SK-N-SH treated with all-trans-retinoic acid at 6 μM for 48 hours (cell line): ENCODE results near the gene FBXL12.

Experiments
- ATAC-seq: fragments of 200-7000 bp; cut with Tn5 transposase; 3 replicates; pipeline ENCODE4 v1.9.1; 2020; ENCODE audit warnings: mild to moderate bottlenecking, moderate library complexity
- ARNTL ChIP-seq: fragments of 450-650 bp; formaldehyde crosslinking; IDR thresholded peaks from 2 replicates; pipeline ENCODE4 v1.5.0; 2020; ENCODE audit warnings: low read depth, mild to moderate bottlenecking, moderate library complexity, borderline replicate concordance
- ESRRG ChIP-seq: fragments of 250-450 bp; sonication (Bioruptor Pico); IDR thresholded peaks from 2 replicates; pipeline ENCODE4 v1.6.1; 2021; ENCODE audit warnings: mild to moderate bottlenecking
- GLIS3 ChIP-seq: fragments of 250-450 bp; sonication (Bioruptor Pico); IDR thresholded peaks from 2 replicates; pipeline ENCODE4 v1.5.0; 2020; ENCODE audit warnings: mild to moderate bottlenecking, moderate library complexity
- ISL1 ChIP-seq: fragments of 250-450 bp; sonication (Bioruptor Pico); IDR thresholded peaks from 2 replicates; pipeline ENCODE4 v2.1.2; 2022; ENCODE audit warnings: mild to moderate bottlenecking, moderate library complexity
- OSR1 ChIP-seq: fragments of 250-450 bp; sonication (Bioruptor Pico); IDR thresholded peaks from 2 replicates; pipeline ENCODE4 v1.8.0; 2022; ENCODE audit warnings: moderate library complexity, mild to moderate bottlenecking, inconsistent platforms
- PATZ1 ChIP-seq: fragments of 250-450 bp; sonication (Bioruptor Pico); IDR thresholded peaks from 2 replicates; pipeline ENCODE4 v1.8.0; 2020; ENCODE audit warnings: mild to moderate bottlenecking, moderate library complexity, borderline replicate concordance
- RARB ChIP-seq: fragments of 250-450 bp; sonication (Bioruptor Pico); IDR thresholded peaks from 2 replicates; pipeline ENCODE4 v1.8.0; 2021; ENCODE audit warnings: mild to moderate bottlenecking, moderate library complexity
- SNAI2 ChIP-seq: fragments of 250-450 bp; sonication (Bioruptor Pico); IDR thresholded peaks from 2 replicates; pipeline ENCODE4 v1.5.0; 2020; ENCODE audit warnings: mild to moderate bottlenecking, moderate library complexity
- TCF4 ChIP-seq: fragments of 250-450 bp; sonication (Bioruptor Pico); IDR thresholded peaks from 2 replicates; pipeline ENCODE4 v1.8.0; 2021; ENCODE audit warnings: mild to moderate bottlenecking, moderate library complexity, borderline replicate concordance
- TOX ChIP-seq: fragments of 250-450 bp; sonication (Bioruptor Pico); IDR thresholded peaks from 2 replicates; pipeline ENCODE4 v1.8.0; 2021; ENCODE audit warnings: mild to moderate bottlenecking, moderate library complexity, borderline replicate concordance
- ZFP3 ChIP-seq: fragments of 250-450 bp; sonication (Bioruptor Pico); IDR thresholded peaks from 2 replicates; pipeline ENCODE4 v1.5.0; 2020; ENCODE audit warnings: mild to moderate bottlenecking, moderate library complexity
- ZFP30 ChIP-seq: fragments of 450-650 bp; formaldehyde crosslinking; IDR thresholded peaks from 2 replicates; pipeline ENCODE4 v1.5.0; 2022; ENCODE audit warnings: mild to moderate bottlenecking, moderate library complexity
- ZNF565 ChIP-seq: fragments of 450-650 bp; formaldehyde crosslinking; conservative IDR thresholded peaks from 2 replicates; pipeline ENCODE4 v1.5.0; 2020; ENCODE audit warnings: low read depth, mild to moderate bottlenecking, moderate library complexity
- ZNF70 ChIP-seq: fragments of 450-650 bp; formaldehyde crosslinking; IDR thresholded peaks from 2 replicates; pipeline ENCODE4 v1.5.0; 2020; ENCODE audit warnings: mild to moderate bottlenecking, moderate library complexity
- ZNF8 ChIP-seq: fragments of 450-650 bp; formaldehyde crosslinking; IDR thresholded peaks from 2 replicates; pipeline ENCODE4 v1.5.0; 2020; ENCODE audit warnings: mild to moderate bottlenecking, moderate library complexity
- TF ChIP-seq, protein P1 (sequence below): fragments of 250-450 bp; sonication (Bioruptor Pico); IDR thresholded peaks from 2 replicates; pipeline ENCODE4 v1.5.1; 2021; ENCODE audit warnings: mild to moderate bottlenecking, moderate library complexity
- TF ChIP-seq, protein P2 (sequence below): fragments of 250-450 bp; sonication (Bioruptor Pico); IDR thresholded peaks from 2 replicates; pipeline ENCODE4 v1.5.0; 2020; ENCODE audit warnings: mild to moderate bottlenecking, moderate library complexity
- TF ChIP-seq, protein P3 (sequence below): fragments of 250-450 bp; sonication (Bioruptor Pico); IDR thresholded peaks from 2 replicates; pipeline ENCODE4 v1.8.0; 2021; ENCODE audit warnings: low read depth, mild to moderate bottlenecking, moderate library complexity, borderline replicate concordance
- TF ChIP-seq, protein P4 (sequence below): fragments of 250-450 bp; sonication (Bioruptor Pico); IDR thresholded peaks from 2 replicates; pipeline ENCODE4 v1.5.1; 2020; ENCODE audit warnings: low read depth, mild to moderate bottlenecking, moderate library complexity

Gene FBXL12

GRCh38 chr19:9850235-9850959, 31.5 kb upstream of the FBXL12 start:
- ATAC-seq = no peak
- TF ChIP-seq RARB (CRISPR knock-in tag) = no peak
- no peak for TF ChIP-seq ZFP30
- TF ChIP-seq TCF4 (CRISPR knock-in tag) = no peak
- no peak for TF ChIP-seq OSR1 (CRISPR knock-in tag)
- TF ChIP-seq, protein P1, sequence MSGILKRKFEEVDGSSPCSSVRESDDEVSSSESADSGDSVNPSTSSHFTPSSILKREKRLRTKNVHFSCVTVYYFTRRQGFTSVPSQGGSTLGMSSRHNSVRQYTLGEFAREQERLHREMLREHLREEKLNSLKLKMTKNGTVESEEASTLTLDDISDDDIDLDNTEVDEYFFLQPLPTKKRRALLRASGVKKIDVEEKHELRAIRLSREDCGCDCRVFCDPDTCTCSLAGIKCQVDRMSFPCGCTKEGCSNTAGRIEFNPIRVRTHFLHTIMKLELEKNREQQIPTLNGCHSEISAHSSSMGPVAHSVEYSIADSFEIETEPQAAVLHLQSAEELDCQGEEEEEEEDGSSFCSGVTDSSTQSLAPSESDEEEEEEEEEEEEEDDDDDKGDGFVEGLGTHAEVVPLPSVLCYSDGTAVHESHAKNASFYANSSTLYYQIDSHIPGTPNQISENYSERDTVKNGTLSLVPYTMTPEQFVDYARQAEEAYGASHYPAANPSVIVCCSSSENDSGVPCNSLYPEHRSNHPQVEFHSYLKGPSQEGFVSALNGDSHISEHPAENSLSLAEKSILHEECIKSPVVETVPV (CRISPR knock-in tag) = no peak
- TF ChIP-seq ZFP3 (CRISPR knock-in tag) = no peak

DNA sequence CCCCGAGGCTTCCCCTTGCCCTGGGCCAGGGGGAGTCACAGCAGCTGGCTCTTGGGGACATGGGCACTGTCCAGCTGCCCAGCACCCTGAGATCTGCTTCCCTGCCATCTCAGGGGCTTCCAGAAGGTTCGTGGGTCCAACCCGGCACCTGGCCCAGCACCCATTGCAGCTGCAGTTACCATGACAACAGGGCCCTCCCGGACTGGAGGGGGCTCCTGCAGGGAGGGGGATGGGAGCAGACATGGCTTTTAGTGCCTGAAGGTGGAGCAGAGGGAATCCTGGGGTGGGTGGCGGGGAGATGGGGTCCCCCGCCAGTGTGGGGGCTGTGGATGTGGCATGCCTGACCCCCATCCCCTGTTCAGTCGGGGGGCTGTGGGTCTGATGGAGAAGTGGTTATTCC, 30.9 kb upstream of the FBXL12 start:
- TF ChIP-seq ZNF565 (CRISPR knock-in tag) (no peak), ISL1 (no peak)
- ATAC-seq = no peak

GRCh38 chr19:9848762-9849161, 29.9 kb upstream of the FBXL12 start:
- ATAC-seq = no peak
- TF ChIP-seq GLIS3 (no peak), SNAI2 (no peak), ZNF565 (CRISPR knock-in tag) (no peak), ZNF70 (CRISPR knock-in tag) (no peak), ZFP30 (no peak), ZNF8 (CRISPR knock-in tag) (no peak), OSR1 (CRISPR knock-in tag) (no peak)
- TF ChIP-seq, protein P2, sequence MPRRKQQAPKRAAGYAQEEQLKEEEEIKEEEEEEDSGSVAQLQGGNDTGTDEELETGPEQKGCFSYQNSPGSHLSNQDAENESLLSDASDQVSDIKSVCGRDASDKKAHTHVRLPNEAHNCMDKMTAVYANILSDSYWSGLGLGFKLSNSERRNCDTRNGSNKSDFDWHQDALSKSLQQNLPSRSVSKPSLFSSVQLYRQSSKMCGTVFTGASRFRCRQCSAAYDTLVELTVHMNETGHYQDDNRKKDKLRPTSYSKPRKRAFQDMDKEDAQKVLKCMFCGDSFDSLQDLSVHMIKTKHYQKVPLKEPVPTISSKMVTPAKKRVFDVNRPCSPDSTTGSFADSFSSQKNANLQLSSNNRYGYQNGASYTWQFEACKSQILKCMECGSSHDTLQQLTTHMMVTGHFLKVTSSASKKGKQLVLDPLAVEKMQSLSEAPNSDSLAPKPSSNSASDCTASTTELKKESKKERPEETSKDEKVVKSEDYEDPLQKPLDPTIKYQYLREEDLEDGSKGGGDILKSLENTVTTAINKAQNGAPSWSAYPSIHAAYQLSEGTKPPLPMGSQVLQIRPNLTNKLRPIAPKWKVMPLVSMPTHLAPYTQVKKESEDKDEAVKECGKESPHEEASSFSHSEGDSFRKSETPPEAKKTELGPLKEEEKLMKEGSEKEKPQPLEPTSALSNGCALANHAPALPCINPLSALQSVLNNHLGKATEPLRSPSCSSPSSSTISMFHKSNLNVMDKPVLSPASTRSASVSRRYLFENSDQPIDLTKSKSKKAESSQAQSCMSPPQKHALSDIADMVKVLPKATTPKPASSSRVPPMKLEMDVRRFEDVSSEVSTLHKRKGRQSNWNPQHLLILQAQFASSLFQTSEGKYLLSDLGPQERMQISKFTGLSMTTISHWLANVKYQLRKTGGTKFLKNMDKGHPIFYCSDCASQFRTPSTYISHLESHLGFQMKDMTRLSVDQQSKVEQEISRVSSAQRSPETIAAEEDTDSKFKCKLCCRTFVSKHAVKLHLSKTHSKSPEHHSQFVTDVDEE (CRISPR knock-in tag) = no peak
- TF ChIP-seq, protein P1 (CRISPR knock-in tag) = no peak

- ATAC-seq = peak; percentile 71
- TF ChIP-seq ZNF8 (CRISPR knock-in tag) (no peak), TCF4 (CRISPR knock-in tag) (no peak), ZNF70 (CRISPR knock-in tag) (no peak), ARNTL (CRISPR knock-in tag) (no peak), ISL1 (no peak), ESRRG (CRISPR knock-in tag) (no peak), ZFP3 (CRISPR knock-in tag) (no peak), TOX (no peak), OSR1 (CRISPR knock-in tag) (no peak), RARB (CRISPR knock-in tag) (no peak), PATZ1 (CRISPR knock-in tag) (no peak), GLIS3 (no peak)
- TF ChIP-seq, protein P3, sequence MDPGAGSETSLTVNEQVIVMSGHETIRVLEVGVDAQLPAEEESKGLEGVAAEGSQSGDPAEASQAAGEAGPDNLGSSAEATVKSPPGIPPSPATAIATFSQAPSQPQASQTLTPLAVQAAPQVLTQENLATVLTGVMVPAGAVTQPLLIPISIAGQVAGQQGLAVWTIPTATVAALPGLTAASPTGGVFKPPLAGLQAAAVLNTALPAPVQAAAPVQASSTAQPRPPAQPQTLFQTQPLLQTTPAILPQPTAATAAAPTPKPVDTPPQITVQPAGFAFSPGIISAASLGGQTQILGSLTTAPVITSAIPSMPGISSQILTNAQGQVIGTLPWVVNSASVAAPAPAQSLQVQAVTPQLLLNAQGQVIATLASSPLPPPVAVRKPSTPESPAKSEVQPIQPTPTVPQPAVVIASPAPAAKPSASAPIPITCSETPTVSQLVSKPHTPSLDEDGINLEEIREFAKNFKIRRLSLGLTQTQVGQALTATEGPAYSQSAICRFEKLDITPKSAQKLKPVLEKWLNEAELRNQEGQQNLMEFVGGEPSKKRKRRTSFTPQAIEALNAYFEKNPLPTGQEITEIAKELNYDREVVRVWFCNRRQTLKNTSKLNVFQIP (CRISPR knock-in tag) = no peak
- TF ChIP-seq, protein P4, sequence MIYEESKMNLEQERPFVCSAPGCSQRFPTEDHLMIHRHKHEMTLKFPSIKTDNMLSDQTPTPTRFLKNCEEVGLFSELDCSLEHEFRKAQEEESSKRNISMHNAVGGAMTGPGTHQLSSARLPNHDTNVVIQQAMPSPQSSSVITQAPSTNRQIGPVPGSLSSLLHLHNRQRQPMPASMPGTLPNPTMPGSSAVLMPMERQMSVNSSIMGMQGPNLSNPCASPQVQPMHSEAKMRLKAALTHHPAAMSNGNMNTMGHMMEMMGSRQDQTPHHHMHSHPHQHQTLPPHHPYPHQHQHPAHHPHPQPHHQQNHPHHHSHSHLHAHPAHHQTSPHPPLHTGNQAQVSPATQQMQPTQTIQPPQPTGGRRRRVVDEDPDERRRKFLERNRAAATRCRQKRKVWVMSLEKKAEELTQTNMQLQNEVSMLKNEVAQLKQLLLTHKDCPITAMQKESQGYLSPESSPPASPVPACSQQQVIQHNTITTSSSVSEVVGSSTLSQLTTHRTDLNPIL (CRISPR knock-in tag) = no peak
- TF ChIP-seq, protein P1 (CRISPR knock-in tag) = no peak
- TF ChIP-seq, protein P2 (CRISPR knock-in tag) = no peak
Measured at GRCh38 chr19:9848060-9848459, 29.2 kb upstream of the FBXL12 start.
